NCI-H2196 treated with DMSO at 0.1 percent for 48 hours (cell line): Measurements from ENCODE around the gene EYS.
"Not testable (repeated sequence)": the region's sequence is repeated elsewhere in the genome, so short reads cannot be mapped to it uniquely, and the experiment has no call there.

Experiments used
- DNase-seq: peaks from one replicate; lab custom pipeline; 2025; ENCODE audit not compliant: unreplicated experiment; lab: John Stamatoyannopoulos, UW

Gene EYS

DNA sequence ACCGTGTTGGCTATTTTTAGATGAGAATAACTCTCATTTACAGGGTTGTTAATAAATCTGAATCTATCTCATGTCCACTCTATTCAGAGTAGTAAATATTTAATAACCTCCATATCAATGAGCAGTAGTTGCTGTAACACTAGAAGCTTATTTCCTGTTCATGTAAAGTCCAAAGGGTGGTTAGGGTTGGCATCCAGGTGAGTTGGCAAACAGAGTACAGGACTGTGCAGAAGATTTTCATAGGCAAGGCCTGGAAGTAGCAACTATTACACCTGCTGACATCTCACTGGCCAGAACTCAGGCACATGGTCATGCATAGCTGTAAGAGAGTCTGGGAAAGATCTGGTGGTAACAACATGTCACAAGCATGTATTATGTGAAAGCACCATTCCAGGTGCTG lies 1923.9 kb downstream of the EYS start:
- no peak for DNase-seq

DNA sequence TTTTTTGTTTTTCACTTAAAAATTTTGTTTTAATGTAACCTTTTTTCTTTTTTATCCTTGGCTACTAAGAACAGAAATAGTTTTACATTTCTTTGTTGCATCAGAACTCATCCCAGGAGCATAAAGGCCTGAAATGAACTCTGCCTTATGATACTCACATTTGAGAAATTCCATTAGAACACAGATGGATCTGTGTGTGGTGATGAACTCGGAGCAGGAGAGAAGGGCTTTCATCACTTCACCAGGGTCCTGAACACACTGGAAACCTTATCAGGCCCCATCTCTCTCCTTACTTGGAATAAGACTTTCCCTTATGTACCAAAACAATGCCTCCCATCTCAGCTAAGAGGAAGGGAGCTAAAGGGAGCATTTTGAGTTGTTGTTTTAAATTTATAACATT lies 1932.1 kb downstream of the EYS start:
- DNase-seq: no peak

DNA sequence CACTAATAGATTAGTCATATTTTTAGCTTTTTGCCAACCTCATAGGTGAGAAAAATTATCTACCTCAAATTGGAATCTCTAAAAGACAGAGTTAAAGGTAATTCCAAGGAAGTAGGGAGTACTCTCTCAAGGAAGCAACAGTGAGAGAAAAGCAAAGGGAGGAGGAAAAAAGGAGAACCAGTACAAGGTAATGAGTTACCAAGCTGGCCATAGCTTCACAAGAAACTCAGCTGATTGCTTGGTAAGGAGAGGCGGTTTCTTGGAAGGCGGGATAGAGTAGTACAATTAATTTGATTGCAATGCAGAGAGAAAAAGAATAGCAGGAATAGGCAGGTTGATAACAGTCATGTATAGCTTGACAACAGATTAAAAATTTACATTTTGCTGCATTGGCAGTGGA lies 1933.8 kb downstream of the EYS start:
- no peak for DNase-seq

DNA sequence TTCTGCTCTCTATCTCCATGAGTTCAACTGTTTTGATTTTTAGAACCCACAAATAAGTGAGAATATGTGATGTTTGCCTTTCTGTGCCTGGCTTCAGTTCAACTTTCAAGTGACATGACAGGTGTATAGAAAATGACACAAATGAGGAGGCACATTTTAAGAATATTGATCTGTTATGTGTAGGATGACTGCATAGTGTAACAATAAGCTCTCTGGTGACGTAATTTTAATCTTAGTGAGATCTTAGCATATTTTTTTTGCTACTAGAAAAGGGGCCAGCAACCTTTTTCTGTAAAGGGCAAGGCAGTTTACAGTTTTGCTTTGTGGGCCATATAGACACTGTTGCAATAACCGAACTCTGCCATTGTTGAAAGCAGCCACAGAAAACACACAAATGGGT lies 1941.2 kb downstream of the EYS start:
- DNase-seq: no peak

DNA sequence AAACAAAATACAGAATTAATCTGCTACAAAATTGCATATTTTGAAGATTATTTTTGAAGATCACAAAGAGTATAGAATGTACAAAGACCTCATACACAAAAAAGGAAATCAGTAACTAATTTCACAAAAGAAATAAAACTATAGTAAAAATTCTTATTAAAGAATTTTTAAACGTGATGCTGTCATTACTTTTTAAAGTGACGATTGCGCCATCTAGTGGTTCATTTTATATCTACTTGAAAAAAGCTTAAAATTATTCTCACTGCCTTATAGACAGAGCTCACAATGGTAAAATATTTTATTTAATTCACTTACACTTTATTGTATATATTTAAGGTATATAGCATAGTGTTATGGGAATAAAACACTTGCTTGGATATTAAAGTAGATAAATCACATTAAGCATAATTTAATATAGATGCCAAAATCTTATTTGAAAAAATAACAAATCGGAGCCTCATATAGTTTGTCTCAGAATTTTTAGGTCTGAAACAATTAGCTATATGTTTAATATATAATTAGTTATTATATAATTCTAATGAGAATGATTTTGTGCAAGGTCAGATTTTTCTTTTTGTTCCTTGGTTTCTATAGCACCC lies 1942.6 kb downstream of the EYS start:
- DNase-seq: no peak

DNA sequence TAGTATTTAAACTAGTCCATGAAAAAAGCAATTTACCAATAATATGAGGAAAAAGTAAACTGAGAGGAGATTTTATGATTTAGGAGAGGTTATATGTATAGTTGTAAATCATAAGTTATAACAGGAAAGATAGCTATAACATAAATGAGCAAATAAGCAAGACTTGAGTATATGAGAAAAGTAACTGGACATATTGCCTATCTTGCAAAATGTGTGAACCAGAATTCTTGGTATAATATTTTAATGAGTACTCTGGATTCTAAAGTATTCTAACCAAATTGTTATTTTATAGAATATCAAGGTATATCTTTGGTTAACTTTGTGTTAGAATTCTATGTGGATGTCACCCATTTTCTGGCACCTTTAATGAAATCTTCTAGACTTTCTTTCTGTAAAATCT lies 1946.8 kb downstream of the EYS start:
- DNase-seq: no peak

DNA sequence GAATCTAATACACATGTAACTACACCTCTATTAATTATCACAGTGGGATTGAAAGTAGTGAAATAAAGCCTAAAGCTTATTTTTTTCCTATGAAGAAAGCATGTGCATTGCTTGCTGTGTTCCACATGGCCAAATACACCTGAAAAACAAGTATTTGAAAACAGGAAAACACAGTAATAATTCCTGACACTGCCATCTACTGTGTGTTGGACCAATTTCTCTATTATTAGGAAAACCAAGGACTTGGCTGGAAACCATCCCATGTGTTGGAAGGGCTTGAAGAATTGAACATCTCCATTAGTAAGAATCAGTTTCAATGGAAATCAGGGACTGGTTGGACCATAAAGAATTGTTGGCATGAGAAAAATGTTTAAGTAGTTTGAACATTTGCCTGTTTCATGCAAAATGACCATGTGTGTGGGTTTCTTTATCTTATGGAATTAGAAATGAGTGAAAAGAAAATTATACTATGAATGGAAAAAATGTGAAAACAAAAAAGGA lies 1947.4 kb downstream of the EYS start:
- no peak for DNase-seq

DNA sequence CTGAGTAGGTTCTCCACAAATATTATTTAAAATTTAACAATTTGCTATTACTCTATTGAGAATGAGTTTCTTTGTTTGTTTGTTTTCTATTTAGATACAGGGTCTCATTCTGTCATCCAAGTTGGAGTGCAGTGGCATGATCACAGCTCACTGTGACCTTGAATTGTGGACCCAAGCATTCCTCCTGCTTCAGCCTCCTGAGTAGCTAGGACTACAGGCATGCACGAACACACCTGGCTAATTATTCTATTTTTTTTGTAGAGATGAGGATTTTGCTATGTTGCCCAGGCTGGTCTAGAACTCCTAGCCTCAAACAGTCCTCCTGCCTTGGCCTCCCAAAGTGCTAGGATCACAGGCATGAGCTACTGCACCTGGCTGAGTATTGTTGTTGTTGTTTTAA lies 1949.2 kb downstream of the EYS start:
- no peak for DNase-seq

DNA sequence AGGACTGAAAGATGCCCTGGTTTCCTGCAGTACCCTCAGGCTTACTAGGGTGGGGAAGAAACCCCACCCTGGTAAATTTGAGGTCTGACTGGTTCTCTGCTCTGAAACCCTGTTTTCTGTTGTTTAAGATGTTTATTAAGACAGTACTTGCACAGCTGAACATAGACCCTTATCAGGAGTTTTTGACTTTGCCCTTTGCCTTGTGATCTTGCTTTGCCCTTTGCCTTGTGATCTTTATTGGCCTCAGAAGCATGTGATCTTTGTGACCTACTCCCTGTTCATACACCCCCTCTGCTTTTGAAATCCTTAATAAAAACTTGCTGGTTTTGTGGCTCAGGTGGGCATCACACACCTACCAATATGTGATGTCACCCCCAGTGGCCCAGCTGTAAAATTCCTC lies 1949.8 kb downstream of the EYS start:
- DNase-seq: not testable (repeated sequence)

DNA sequence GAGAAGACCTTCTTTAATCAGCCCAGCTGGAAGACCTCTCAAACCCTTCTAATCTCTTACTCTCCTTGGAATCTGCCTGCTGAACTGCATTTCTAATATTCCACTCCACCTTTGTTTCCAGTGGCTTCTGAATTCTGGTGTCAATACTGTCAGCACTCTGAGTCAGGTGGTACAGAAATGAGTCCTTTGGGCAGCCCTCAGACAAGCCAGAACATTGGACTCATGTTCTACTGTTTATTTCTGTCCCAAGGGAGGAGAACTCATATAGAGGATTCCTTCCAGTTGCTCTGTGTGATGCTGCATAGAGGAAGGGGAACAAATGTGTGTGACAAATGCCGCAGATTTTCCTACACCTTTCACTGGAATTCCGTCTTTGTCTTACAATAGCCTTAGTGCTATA lies 1956.6 kb downstream of the EYS start:
- no peak for DNase-seq

DNA sequence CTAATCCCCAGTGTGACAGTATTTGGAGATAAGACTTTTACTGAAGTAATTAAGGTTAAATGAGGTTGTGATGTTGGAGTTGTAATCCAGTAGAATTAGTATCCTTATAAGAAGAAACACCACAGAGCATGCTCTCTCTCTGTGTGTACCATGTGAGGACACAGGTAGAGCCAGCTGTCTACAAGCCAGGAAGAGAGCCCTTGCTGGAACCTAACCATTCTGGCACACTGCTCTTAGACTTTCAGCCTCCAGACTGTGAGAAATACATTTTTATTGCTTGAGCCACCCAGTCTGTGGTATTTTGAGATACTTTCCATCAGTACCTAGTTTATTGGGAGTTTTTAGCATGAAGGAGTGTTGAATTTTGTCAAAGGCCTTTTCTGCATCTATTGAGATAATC lies 1961.2 kb downstream of the EYS start:
- DNase-seq: no peak

DNA sequence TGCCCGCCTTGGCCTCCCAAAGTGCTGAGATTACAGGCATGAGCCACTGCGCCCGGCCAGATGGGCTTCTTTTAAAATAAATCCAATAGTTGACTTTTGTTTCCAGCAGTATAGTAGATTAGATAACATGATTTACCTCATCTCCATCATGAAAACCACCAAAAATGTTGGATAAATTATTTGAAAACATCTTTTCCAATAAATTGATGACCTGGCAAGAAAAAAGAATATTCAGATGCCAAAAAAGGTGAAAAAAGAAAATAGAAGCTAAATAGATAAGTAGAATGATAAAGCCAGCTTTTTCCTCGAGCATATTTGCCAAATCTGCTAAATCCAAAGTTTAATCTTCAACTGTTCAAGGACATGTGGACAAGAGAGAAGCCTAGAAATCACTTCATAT lies 1962.2 kb downstream of the EYS start:
- no peak for DNase-seq

DNA sequence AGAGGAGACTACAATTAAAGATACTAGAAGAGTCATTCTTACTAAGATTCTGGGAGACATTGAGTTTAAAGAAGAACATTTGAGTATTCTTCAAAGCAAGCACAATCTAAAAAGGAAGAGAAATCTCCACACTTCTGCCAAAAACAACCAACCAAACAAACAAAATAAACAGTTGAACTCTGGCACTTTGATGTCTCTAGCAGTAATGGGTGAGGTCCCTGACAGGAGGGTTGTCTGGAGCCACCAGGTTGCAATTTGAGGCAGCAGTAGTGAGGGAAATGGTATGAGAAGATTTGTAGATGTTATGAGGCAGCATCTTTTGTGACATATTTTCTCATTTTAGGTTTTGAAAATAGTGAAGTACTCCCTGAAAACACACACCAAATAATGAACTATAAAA lies 1963.3 kb downstream of the EYS start:
- no peak for DNase-seq

DNA sequence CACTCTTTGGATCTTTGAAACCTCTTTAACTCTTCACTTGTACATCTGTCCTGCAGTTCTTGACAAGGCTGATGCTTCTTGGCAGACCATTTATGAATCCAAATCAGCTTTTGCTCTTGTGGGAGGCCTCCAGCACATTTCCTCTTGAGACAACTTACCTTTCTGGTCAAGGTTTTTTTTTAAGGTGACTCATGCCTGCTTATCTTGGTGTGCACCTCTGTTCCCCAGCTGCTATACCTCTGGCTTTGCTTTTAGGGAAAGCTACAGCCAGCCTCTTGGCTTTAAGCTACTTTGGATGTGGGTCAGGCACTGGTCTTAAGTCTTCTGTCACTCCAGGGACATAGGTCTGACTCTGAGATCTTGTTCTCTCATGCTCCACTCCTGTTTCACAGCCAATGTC lies 1965.0 kb downstream of the EYS start:
- DNase-seq: no peak

DNA sequence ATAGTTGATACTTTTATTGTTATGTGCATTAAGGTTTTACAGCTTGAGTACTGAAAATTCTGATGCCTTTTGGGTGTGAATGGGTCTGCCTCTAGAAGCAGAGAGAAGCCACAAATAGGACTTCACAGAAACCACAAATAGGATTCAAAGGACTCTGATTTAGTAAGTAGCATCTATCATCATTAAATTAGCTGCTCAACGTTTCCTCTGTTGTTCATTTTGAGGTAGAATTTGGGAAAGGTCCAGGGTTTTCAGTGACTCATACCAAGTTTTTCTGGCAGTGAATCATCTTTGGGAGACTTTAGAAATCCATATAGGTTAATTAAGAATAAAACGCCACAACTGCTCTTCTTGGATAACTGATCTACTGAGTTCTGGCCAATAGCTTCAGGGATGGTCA lies 1966.3 kb downstream of the EYS start:
- DNase-seq: no peak

DNA sequence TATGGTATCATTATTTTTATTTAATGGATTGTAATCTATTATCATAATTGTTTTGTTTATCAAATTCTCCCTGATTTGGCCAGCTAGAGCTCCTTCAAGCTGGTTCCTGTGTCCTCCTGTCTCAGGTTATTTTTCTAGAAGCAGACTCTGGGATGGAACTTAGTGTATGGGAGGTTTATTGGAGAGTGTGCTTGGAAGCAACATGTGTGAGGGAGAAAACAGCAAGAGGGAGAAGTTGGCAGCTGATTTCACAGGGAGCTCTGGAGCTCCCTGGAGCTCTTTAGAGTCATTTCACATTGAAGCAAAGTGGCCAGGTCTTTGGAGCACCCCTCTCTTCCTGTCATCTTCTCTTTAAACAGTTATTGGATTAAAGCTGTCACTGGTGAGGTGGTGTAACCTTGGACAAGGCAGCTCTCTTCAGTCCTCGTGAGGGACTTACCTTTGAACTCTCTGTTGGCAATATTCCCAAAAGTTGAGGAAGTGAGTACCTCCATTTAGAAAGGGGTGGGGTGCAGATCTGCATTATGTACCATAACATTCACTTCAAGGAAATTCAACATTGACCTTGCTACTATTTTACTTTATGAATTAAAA lies 1967.8 kb downstream of the EYS start:
- DNase-seq: no peak

DNA sequence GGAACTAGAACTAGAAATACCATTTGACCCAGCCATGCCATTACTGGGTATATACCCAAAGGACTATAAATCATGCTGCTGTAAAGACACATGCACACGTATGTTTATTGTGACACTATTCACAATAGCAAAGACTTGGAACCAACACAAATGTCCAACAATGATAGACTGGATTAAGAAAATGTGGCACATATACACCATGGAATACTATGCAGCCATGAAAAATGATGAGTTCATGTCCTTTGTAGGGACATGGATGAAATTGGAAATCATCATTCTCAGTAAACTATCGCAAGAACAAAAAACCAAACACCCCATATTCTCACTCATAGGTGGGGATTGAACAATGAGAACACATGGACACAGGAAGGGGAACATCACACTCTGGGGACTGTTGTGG lies 1968.8 kb downstream of the EYS start:
- DNase-seq: not testable (repeated sequence)

DNA sequence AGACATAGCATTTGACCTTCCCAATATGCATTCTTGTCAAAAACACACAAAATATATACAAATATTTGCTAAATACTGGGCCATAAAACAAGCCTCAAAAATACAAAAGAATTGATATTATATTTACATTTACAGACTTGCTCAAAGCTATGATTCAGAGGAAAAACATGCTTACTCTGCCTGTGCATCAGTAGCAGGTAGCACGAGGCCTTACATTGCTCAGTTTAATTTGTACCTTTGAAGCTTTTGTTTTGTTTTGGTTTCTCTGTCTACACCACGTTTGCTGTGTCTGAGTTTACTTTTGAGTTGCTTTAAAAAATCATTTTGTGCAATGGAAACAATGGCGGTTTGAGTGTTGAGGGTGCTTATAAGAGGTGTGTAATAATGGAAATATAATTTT lies 1972.1 kb downstream of the EYS start:
- no peak for DNase-seq

DNA sequence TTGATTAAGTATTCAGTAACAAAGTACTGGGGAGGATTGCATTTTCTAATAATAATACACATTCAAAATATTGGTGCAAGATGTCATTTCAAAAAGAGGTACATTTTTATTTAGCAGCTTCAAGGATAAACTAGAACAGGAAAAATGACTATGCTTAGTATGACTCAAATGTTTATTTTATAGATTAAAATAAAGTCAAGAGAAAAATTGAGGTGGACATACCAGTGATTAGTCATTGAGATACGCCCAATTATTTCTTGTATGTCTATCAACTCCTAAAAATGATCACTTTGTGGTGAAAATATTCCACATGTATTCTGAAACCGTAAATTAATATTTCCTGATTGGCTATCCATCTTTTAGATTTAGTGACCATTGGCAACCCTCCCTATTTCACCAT lies 1974.7 kb downstream of the EYS start:
- no peak for DNase-seq

DNA sequence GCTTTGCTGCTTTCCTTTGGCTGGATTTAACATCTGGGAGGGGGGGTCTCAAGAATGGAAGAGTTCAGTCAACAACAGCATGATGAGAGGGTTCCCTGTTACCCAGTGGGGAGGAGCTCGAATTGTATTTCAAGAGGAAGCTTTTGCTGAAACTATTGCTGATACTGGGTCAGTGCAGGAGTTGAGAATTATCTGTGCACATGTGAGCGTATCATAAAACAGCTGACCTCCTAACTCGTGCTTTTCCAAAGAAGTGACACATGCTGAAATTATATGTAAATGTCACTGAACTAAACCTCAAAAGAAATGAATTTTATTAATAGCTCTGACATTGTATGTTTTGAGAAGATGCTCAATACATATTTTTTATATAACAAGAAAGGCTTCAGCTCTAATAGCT lies 1975.1 kb downstream of the EYS start:
- no peak for DNase-seq

DNA sequence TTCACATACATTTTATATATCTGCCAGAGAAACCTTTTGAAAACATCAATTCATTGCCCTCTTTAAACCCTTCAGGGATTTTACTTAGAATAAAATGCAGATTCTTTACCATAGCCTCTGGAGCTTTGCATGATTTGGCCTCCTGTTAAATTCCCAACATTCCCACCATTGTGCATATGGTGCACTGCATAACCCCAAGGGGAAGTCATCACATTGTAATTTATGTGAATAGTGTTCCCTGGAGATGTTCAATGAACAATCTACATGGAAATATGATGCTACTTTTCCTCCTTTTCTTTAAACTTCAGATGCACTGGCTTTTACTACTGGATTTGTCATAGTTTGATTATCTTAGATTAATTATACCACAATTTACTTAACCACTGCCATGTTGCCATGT lies 1976.7 kb downstream of the EYS start:
- DNase-seq: no peak

DNA sequence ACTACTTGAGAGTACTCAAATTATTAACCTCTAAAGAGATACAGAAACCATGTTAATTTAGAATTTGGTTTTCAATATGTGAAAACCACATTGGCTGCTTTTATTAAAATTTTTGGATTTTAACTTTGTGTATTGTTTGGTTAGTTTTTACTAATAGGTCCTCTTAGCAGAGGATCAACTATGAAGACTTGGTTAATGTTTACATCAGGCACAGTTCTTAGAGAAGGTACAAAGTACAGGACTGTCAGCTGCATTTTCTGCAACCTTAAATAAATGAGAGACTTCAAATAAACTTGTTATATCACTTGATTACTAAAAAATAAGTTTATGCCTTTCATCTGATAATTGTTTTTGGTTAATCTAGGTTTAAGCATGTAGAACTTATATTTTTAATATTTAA lies 1982.3 kb downstream of the EYS start:
- no peak for DNase-seq

DNA sequence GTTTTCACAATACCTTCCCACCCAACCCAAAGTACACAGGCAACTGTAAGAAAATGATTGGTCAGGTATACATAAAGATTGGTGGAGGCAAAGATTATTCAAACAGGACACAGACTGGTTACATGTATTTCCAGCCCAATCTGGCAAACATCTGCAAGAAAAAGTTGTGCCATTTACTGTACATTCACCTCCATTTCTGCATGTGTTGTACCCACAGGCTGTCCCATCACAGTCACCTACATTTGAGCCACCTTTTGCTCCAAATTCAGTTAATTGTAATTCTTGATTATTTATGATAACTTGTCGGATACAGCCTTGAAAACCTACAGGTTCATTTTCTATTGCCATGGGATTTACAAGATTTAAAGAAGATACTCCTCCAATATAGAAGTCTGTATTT lies 1985.8 kb downstream of the EYS start:
- no peak for DNase-seq
